Astrocyte of the cerebellum (primary cell): Measurements from ENCODE around the gene TMEM127.

Experiments
- DNase-seq: peaks from one replicate; pipeline ENCODE4 v3.0.0-alpha.2; 2011; ENCODE audit warnings: low read depth
- H3K4me3 ChIP-seq: 2 replicates; pipeline ENCODE4 v1.5.1; 2011; ENCODE audit warnings: mild to moderate bottlenecking, low read depth, low read length, moderate library complexity
- in situ Hi-C: cut with HindIII; loops from 2 replicates; pipeline ENCODE4 v1.10.0; 2017; ENCODE audit warnings: low sequenced_read_pairs
- TF ChIP-seq, protein P1 (sequence below): IDR thresholded peaks from 2 replicates; pipeline ENCODE4 v1.5.1; 2012; ENCODE audit warnings: low read length, low read depth, moderate library complexity, mild to moderate bottlenecking; ENCODE audit errors: missing control alignments

Gene TMEM127

DNA sequence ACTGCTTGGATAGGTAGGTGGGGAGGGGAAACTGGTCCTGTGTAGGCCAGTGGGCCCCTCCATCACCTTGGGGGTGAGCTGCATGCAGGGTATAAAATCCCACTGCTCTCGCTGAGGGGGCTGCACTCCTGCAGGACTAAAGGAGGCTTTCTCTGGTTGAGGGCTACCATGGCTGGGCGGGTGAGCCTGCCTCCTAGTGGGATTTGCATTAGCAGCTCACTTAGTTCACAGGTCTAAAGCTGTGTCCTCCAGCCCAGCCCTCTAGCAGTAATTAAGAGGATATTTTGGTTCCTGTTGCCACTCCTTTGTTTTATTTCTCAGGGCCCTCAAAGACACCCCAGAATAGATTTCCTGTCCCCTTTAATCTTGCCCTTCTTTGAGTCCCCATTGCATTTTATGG, 24.6 kb downstream of the TMEM127 start:
- in situ Hi-C loops: no loop called here
- H3K4me3 ChIP-seq: no peak overlapping the region
- DNase-seq: no peak
- TF ChIP-seq, protein P1, sequence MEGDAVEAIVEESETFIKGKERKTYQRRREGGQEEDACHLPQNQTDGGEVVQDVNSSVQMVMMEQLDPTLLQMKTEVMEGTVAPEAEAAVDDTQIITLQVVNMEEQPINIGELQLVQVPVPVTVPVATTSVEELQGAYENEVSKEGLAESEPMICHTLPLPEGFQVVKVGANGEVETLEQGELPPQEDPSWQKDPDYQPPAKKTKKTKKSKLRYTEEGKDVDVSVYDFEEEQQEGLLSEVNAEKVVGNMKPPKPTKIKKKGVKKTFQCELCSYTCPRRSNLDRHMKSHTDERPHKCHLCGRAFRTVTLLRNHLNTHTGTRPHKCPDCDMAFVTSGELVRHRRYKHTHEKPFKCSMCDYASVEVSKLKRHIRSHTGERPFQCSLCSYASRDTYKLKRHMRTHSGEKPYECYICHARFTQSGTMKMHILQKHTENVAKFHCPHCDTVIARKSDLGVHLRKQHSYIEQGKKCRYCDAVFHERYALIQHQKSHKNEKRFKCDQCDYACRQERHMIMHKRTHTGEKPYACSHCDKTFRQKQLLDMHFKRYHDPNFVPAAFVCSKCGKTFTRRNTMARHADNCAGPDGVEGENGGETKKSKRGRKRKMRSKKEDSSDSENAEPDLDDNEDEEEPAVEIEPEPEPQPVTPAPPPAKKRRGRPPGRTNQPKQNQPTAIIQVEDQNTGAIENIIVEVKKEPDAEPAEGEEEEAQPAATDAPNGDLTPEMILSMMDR: no peak

DNA sequence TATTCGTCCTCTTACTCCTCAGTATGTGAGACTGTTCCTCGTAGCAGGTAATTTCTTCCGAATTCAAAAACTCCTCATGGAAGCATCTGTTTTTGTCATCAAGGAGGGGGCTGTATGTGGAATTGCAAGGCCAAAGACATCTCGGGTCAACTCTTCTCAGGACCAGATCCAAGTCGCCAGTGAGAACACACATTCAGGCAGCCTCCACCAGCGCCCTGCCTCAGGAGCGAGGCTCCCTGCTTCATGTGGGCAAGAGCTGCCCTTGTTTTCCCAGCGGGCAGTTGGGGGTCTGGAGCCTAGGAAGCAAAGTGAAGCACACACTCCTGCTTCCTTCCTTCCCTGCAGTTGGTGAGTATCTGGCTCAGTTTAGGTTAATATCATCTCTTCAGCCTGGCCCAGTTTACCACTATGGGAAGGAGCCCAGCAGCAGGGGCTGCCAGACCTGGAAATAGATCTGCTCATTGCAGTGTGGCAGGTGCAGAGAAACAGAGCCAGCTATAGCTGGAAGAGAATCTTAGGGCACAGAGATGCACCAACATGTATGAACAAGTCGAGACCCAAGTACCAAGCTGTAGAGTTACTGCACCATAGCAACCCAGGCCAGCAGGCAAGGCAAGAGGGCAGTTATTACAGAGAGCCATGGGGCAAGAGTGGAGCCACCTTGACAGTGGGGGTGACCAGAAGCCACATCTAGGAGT, 25.3 kb downstream of the TMEM127 start:
- TF ChIP-seq, protein P1: no peak
- no peak overlapping the region for H3K4me3 ChIP-seq
- in situ Hi-C loops: no loop called here
- DNase-seq: no peak

DNA sequence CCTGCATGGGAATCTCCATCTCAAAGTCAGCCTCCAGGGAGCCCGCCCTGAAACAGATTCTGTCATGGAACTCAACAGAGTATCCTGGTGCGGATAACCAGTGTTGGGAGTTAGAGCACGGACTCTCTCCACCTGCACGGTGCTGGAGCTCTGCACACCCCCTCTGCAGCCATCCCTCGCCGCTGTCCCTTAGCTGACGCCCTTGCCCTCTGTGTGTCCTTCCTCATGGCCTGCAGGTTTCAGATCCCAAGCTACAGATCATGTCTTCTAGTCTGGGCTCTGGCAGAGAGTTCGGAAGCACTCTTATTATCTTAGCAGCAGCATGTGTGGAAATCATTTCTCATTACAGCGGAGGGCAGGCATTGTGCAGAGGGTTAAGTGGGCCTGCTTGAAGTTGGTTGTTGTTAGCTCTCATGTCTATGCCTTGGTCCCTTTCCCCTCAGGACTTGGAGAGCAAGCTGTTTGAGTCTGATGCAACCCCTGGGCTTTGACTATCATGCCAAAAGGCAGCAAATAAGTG, 26.0 kb downstream of the TMEM127 start:
- in situ Hi-C loops: no loop called here
- no peak for DNase-seq
- H3K4me3 ChIP-seq: no peak overlapping the region
- TF ChIP-seq, protein P1: no peak

DNA sequence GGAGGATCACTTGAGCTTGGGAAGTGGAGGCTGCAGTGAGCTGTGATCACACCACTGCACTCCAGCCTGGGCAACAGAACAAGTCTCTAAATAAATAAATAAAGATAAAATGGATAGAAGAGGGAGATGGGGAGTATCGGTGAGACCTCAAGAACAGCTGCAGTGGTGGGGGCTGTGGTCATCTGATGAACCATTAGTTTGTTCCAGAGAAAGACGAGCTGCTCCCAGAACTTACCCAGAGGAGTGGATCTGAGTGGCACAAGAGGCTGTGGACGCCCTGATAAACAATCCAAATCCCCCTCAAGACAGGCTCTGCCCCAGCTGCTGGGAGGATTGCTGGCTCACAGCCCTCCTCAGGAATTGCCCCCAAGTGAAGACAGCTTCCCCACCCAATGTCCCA, 26.7 kb downstream of the TMEM127 start:
- H3K4me3 ChIP-seq: no peak overlapping the region
- TF ChIP-seq, protein P1: no peak
- in situ Hi-C loops: no loop called here
- DNase-seq: no peak

DNA sequence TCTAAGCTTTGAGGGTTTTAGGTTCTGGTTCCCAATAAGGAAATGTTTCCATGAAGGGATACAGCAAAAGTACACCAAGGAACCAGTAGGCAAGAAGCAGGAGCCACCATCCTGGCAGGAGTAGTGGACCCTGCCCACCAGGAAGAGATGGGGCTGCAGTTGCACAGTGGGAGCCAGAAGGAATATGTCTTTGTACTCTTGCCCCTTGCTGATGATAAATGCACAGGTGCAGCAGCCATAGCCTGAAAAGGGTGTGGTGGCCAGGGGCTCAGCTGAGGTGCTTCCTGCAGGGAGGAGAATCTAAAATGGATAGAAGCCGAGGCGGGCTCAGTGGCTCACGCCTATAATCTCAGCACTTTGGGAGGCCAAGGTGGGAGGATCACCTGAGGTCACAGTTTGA, 27.5 kb downstream of the TMEM127 start:
- no peak for DNase-seq
- in situ Hi-C loops: no loop called here
- H3K4me3 ChIP-seq: no peak overlapping the region
- TF ChIP-seq, protein P1: no peak

DNA sequence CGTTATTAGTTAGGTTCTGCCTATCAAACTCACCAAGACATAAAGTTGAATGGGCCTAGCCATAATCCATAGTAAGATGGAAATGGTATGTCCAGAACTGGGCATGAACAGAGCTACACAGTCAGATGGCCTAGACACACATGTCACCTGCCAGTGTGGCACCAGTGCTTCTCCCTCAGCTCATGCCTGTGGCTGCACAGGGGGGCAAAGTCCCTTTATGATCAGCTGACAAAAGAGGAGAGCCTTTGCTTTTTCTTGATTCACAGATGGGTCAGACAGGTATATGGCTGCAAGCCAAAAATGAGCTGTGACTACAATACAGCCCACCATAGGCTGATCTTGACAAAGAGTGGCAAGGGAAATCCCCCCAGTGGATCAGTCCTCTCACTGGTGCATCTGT, 28.9 kb downstream of the TMEM127 start:
- no peak for DNase-seq
- in situ Hi-C loops: no loop called here
- TF ChIP-seq, protein P1: no peak
- H3K4me3 ChIP-seq: no peak overlapping the region
